GM21423 (cell line): ENCODE measurements around the gene ERC1.

Source experiments
- ATAC-seq: cut with Tn5 transposase; IDR thresholded peaks from one replicate; pipeline ENCODE4 v1.9.1; 2021; ENCODE audit warnings: mild to moderate bottlenecking, moderate library complexity; ENCODE audit not compliant: unreplicated experiment

ERC1 gene

GRCh38 chr12:1469070-1469469 is 478.0 kb downstream of the ERC1 start:
- no peak for ATAC-seq

- no peak for ATAC-seq
These were observed 479.0 kb downstream of the ERC1 start for GRCh38 chr12:1470051-1470450.

- no peak for ATAC-seq
These were observed 480.2 kb downstream of the ERC1 start for GRCh38 chr12:1471224-1471623.

- no peak for ATAC-seq
These were observed 482.4 kb downstream of the ERC1 start for GRCh38 chr12:1473418-1473817.

GRCh38 chr12:1474041-1474573 is 483.1 kb downstream of the ERC1 start:
- ATAC-seq, result no peak

- no peak for ATAC-seq
These were observed 483.6 kb downstream of the ERC1 start for GRCh38 chr12:1474574-1475153.

GRCh38 chr12:1479645-1480044 is 488.6 kb downstream of the ERC1 start:
- ATAC-seq, result no peak

- ATAC-seq, result no peak
These were observed 490.3 kb downstream of the ERC1 start for GRCh38 chr12:1481326-1481725.

- no peak for ATAC-seq
These were observed 490.9 kb downstream of the ERC1 start for GRCh38 chr12:1481906-1482305.

- no peak for ATAC-seq
These were observed 497.9 kb downstream of the ERC1 start for GRCh38 chr12:1488908-1489381.

GRCh38 chr12:1491983-1492697 is 501.1 kb downstream of the ERC1 start:
- ATAC-seq, result no peak

- ATAC-seq, result no peak
These were observed 502.9 kb downstream of the ERC1 start for GRCh38 chr12:1493781-1494565.

- no peak for ATAC-seq
These were observed 503.8 kb downstream of the ERC1 start for GRCh38 chr12:1494856-1495255.

GRCh38 chr12:1496162-1496900 is 505.3 kb downstream of the ERC1 start:
- no peak for ATAC-seq

GRCh38 chr12:1497161-1497560 is 506.1 kb downstream of the ERC1 start:
- no peak for ATAC-seq

- no peak for ATAC-seq
These were observed 507.2 kb downstream of the ERC1 start for GRCh38 chr12:1498199-1498740.

GRCh38 chr12:1499351-1499750 is 508.3 kb downstream of the ERC1 start:
- ATAC-seq, result no peak

GRCh38 chr12:1500095-1500801 is 509.2 kb downstream of the ERC1 start:
- ATAC-seq, result no peak

- no peak for ATAC-seq
These were observed 510.0 kb downstream of the ERC1 start for GRCh38 chr12:1501001-1501400.
